Cardiac fibroblast (primary cell): ENCODE results near the gene URAD.
A peak's percentile ranks its signal among the peaks of the same experiment; 100 is the strongest.

Experiments used
- DNase-seq, 2 donors: peaks; one replicate each; pipeline versions ENCODE4 v3.0.0 to v3.0.0-alpha.2; 2010; ENCODE audit warnings: low read depth in 2 of 2
- H3K4me3 ChIP-seq, 2 donors: replicated peaks in 1 of 2; 1 replicate in 1 of 2; 2 replicates in 1 of 2; pipeline ENCODE4 v1.5.1; 2011; ENCODE audit warnings: low read depth in 2 of 2, low read length in 2 of 2, mild to moderate bottlenecking in 2 of 2, moderate library complexity in 1 of 2
- TF ChIP-seq, protein P1 (sequence below): IDR thresholded peaks from one replicate; pipeline ENCODE4 v1.5.1; 2011; ENCODE audit warnings: low read depth, mild to moderate bottlenecking, low read length, inconsistent platforms

Gene URAD

DNA sequence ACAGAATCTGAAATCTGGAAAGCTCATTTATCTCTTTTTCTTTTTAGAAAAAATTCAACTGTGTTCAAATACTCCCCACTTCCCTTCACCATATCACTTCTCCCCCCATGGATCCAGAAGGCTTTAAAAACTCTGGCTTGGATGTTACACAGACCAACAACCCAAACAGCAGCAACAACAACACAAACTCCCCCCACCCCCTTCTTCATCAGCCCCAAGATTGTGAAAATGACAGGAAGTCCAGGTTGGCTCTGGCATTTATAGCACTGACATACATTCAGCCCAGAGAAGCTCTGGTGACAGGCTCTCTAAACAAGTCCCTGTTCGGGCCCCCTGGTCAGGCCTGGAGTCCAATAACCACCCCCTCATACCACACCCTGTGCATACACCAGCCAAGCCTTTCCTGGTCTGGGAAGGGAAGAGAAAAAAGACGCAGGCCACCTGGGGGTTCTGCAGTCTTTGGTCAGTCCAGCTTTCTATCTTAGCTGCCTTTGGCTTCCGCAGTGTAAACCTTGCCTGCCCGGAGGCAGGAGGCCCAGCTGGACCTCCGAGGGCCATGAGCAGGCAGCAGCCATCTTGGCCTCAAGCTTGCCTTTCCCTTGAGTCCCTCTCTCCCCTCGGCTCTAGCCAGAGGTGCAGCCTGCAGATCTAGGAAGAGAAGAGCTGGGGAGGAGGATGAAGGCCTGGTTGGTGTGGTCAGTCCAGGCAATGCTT is 26.2 kb downstream of the URAD start:
- TF ChIP-seq, protein P1, sequence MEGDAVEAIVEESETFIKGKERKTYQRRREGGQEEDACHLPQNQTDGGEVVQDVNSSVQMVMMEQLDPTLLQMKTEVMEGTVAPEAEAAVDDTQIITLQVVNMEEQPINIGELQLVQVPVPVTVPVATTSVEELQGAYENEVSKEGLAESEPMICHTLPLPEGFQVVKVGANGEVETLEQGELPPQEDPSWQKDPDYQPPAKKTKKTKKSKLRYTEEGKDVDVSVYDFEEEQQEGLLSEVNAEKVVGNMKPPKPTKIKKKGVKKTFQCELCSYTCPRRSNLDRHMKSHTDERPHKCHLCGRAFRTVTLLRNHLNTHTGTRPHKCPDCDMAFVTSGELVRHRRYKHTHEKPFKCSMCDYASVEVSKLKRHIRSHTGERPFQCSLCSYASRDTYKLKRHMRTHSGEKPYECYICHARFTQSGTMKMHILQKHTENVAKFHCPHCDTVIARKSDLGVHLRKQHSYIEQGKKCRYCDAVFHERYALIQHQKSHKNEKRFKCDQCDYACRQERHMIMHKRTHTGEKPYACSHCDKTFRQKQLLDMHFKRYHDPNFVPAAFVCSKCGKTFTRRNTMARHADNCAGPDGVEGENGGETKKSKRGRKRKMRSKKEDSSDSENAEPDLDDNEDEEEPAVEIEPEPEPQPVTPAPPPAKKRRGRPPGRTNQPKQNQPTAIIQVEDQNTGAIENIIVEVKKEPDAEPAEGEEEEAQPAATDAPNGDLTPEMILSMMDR, result no peak
- H3K4me3 ChIP-seq, result no peak overlapping the region
- DNase-seq, result no peak

DNA sequence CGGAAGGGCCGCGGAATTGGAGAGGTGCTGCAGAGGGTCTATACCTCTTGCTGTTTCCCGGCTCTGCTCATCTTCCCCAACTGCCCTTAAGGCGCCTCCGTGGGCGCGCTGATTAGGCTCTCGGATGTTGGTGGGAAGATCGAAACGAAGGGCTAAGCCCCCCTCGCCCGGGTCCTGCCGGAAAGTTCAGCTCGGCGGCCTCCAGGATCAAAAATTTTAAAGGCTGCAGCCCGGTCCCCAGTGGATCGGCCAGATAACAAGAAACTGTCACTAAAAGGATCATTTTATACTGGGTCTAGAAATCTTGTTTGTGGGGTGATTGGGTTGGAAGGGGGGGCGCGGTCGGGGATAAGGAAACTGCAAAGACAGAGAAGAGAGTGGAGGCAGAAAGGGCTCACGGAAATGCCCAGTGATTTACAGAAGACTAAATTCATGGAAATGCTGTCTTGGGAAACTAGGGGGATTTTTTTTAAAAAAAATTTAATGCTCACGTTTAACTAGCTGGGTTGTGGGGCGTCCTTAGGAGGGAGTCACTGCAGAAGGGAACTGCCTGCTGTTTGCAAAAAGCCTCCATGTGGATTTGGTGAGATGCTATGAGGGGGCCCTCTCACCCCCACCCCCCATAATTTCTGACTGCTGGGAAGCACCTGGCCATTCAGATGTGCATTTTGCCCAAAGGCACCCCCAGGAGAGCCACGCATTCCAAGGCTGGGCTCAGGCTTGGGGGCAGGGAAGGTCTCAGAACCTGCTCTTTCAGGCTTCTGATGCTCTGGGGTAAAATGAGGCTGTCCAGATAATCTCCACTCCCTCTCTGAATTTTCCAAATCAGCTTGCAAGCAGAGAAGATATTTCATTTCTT is 27.0 kb downstream of the URAD start:
- H3K4me3 ChIP-seq, result no peak overlapping the region
- no peak for DNase-seq
- TF ChIP-seq, protein P1, result no peak

DNA sequence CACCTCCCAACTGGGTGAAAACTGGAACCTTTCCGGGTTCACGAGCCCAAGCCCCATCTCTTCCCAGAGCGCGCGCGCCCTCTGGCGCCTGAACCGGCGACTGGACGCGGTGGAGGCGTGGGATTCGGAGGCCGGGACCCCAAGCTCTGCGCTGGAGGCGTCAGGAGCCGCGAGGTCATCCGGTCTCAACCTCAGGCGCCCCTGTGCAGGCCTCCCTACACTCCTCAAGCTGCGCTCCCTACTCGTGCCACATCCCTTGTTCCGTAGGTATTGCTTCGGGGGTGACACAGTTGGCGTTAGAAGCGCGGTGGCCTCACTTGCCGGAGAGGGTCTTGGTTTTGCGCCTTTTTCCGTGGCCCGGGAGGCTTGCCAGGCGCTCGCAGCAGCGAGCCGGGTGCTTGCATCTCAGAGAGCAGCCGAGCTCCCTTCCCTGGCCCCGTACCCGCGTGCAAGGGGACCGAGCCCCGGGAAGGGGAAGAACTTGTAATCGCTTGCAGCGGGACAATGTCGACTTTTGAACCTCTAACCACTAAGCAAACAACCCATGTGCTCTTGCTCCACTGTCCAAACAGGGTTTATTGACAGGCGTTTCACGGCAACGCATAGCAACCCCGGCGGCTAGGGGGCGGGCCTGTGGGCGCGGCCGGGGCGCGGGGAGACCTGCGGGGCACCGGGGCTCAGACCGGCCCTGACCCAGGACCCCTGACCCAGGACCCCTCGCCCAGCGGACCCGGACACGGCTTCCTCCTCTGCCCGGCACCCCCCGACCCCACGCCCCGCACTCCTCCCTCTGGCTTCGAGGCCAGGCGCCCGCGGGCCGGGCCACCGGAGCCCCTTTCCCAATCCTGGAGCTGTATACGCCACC is 27.9 kb downstream of the URAD start:
- H3K4me3 ChIP-seq, result peak overlapping the region in 1 of 2 donors; percentile 11
- TF ChIP-seq, protein P1, result peak; percentile 16
- DNase-seq, result peak; percentile 26 to 35

DNA sequence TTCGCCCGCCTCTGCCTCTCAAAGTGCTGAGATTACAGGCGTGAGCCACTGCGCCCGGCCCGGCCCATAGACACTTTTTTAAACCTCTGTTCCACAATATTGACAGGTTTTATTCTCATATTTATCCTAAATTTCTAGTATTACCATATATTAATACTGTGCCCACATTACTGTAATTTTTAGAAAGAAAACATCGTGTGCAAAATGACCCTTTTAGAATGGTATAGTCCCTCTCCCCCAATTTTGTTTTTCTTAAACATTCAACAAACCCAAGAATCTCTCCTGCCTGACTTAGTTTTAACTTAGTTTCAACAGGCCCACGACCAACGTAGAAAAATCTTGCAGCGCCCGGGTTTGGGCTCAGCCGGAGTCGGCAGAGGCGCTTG is 28.5 kb downstream of the URAD start:
- H3K4me3 ChIP-seq, result no peak overlapping the region
- no peak for DNase-seq
- TF ChIP-seq, protein P1, result no peak

DNA sequence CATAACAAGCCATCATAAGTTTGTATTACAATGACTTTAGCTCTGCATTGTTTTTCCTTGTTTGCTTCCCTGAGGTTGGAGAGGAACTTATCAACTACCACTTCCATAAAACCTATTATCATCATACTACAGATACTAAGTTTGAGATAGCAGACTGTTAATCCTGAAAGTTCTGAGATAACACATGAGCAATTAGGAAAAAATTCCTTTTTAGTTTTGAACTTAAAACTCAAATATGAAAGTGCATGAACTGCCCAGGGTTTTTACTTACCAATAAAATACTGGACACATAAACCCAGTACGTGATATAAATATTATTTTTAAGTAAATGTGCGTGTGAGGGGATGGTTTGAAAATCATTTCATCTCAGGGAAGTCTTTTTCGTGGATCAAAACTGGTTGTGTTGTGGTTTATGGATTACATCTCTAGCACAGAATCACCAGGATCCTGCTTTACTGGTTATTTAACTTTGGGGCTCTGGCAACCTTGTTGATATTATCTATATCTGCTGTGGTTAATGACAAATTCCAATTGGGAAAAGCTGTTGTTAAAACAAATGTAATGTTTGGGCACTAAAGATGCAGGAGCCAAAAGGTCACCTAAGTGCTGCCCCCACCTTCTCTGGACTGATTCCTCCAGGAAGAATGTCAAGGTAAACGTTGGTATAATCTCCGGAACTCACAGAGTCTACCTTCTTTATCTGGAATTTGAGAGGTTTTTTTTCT is 31.8 kb downstream of the URAD start:
- DNase-seq, result no peak
- TF ChIP-seq, protein P1, result no peak
- no peak overlapping the region for H3K4me3 ChIP-seq

DNA sequence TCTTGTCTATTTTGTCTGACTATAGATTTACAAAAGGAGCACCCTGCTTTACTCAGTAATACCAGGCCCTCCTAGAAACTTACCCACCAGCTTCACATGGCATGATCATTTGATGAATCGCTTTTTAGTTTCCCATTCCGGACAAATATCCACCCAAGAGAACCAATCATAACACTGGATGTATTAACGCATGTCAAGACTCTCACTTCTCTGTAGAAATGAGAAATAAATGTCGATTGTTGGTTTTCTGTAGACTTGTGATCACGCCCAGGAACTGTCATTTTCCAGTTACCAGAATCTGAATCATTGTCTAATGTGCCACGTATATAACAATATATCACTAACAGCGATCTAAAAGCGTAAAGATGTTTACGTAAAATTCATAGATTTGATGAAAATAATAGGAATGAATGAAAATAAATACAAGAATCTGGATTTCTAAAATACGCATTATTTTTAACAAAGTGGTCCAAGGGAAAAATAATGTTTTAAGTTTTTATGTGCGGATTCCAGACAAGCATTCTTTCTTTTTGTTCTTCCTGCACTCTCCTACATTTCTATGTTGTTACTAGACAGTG is 33.4 kb downstream of the URAD start:
- DNase-seq, result no peak
- TF ChIP-seq, protein P1, result no peak

More for the DNA sequence above, 33.4 kb downstream of the URAD start:
- H3K4me3 ChIP-seq, result no peak overlapping the region
